HG02763 (cell line): Measurements from ENCODE around the gene ADARB2.
A peak's percentile ranks its signal among the peaks of the same experiment; 100 is the strongest.
"Not testable (repeated sequence)": the region's sequence is repeated elsewhere in the genome, so short reads cannot be mapped to it uniquely, and the experiment has no call there.

Experiments used
- ATAC-seq: cut with Tn5 transposase; IDR thresholded peaks from one replicate; pipeline ENCODE4 v1.9.1; 2021; ENCODE audit warnings: mild to moderate bottlenecking, moderate library complexity; ENCODE audit not compliant: unreplicated experiment

The ADARB2 gene

GRCh38 chr10:1737222-1738061, at the start of gene ADARB2:
ADARB2 (minus strand) TSS chr10:1737525.
- peak; percentile 63 for ATAC-seq

- ATAC-seq, result no peak
Observed at GRCh38 chr10:1785835-1786234, 48.5 kb upstream of the ADARB2 start.

GRCh38 chr10:1782841-1783240, 45.5 kb upstream of the ADARB2 start:
- ATAC-seq, result no peak

GRCh38 chr10:1779796-1780195, 42.5 kb upstream of the ADARB2 start:
- ATAC-seq, result no peak

GRCh38 chr10:1778375-1778969, 41.1 kb upstream of the ADARB2 start:
- no peak for ATAC-seq

- ATAC-seq, result no peak
Observed at GRCh38 chr10:1776127-1776662, 38.9 kb upstream of the ADARB2 start.

- no peak for ATAC-seq
Observed at GRCh38 chr10:1774796-1775195, 37.5 kb upstream of the ADARB2 start.

- ATAC-seq, result not testable (repeated sequence)
Observed at GRCh38 chr10:1773204-1773603, 35.9 kb upstream of the ADARB2 start.

GRCh38 chr10:1766049-1766448, 28.7 kb upstream of the ADARB2 start:
- no peak for ATAC-seq

- no peak for ATAC-seq
Observed at GRCh38 chr10:1762076-1762475, 24.8 kb upstream of the ADARB2 start.

- ATAC-seq, result no peak
Observed at GRCh38 chr10:1754506-1755153, 17.3 kb upstream of the ADARB2 start.

- ATAC-seq, result no peak
Observed at GRCh38 chr10:1752153-1752552, 14.8 kb upstream of the ADARB2 start.

- no peak for ATAC-seq
Observed at GRCh38 chr10:1747590-1748157, 10.3 kb upstream of the ADARB2 start.

- ATAC-seq, result no peak
Observed at GRCh38 chr10:1746796-1747195, 9.5 kb upstream of the ADARB2 start.

- no peak for ATAC-seq
Observed at GRCh38 chr10:1745780-1746456, 8.6 kb upstream of the ADARB2 start.

GRCh38 chr10:1744524-1744923, 7.2 kb upstream of the ADARB2 start:
- no peak for ATAC-seq

- ATAC-seq, result no peak
Observed at GRCh38 chr10:1743141-1743540, 5.8 kb upstream of the ADARB2 start.

GRCh38 chr10:1741450-1741849, 4.1 kb upstream of the ADARB2 start:
- no peak for ATAC-seq

- no peak for ATAC-seq
Observed at GRCh38 chr10:1739751-1740150, 2.4 kb upstream of the ADARB2 start.

- ATAC-seq, result no peak
Observed at GRCh38 chr10:1738950-1739349, 1.6 kb upstream of the ADARB2 start.

GRCh38 chr10:1736972-1737221, 428 bp downstream of the ADARB2 start:
- no peak for ATAC-seq
